Heart left ventricle (tissue), 13 donors: ENCODE results near the gene OPCML.

Source experiments
- CTCF ChIP-seq, 12 donors: fragments of 200-600 bp; sonication (generic) in 4 of 12; IDR thresholded peaks; one replicate each; pipeline versions ENCODE4 v1.5.0 to v1.8.0; 2018 to 2022; ENCODE audit warnings: antibody characterized with exemption in 12 of 12, mild to moderate bottlenecking in 5 of 12
- POLR2A ChIP-seq, 2 donors: fragments of 450-650 bp; IDR thresholded peaks; one replicate each; pipeline ENCODE4 v1.6.1; 2017; ENCODE audit warnings: antibody characterized with exemption in 2 of 2, mild to moderate bottlenecking in 2 of 2, moderate library complexity in 2 of 2
- donor health status: ischemic (EF 13 %, LVEDD 7.1; RV severe dilation, severe dysfunction).
- donor health status: DM: no; HTN: yes; CAD: no.
- donor health status: DM: no; HTN: no; CAD: no.
- donor health status: ischemic (EF 25% LVEDD 6.9; RV normal size, moderate dysfunction).
- donor health status: ischemic (EF 25% LVEDD 5.7; RV mildly dilated, moderate dysfunction).
- donor health status: ischemic (EF 35%, LVEDD 5.7; RV mildly dilated, moderate dysfunction).
- donor health status: nonischemic (EF 11% LVEDD 7.7; RV severe dilation, severe dysfunction).
- donor health status: DM: yes; HTN: yes; CAD: no.
- donor health status: PGD.
- donor health status: ischemic (EF 29% LVEDD 5.4; RV normal size, mild dysfunction).
- donor health status: nonischemic (EF 23%, LVEDD 6.1; RV moderate dilation, normal function).

GRCh38 chr11:133509924-133510697, 22.2 kb downstream of the OPCML start:
- TF ChIP-seq CTCF (IDR thresholded peaks at IDR 0.05) (no peak), POLR2A (IDR thresholded peaks at IDR 0.05) (no peak)
